ENCODE measurements around the gene MYADM.

The MYADM gene

DNA sequence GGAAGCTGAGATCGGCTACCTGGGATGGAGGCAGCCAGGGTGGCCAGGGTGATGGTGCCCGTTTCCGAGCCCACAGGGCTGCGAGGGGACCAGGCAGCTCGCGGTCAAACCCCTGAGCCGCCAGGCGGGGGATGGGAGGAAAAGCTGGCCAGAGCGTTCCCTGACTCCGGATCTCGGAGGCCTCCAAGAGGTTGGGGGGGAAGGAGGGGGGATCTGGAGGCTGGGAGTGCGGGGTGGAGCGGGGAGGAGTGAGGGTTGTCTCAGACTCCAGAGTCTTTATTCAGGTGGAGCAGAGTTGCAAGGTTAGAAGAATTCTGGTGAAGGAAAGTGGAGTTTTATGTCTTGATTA is 42.5 kb downstream of the MYADM start:
- DNase-seq (ENCODE audit: low read depth in 1 of 2, low spot score in 1 of 2), result no peak

DNA sequence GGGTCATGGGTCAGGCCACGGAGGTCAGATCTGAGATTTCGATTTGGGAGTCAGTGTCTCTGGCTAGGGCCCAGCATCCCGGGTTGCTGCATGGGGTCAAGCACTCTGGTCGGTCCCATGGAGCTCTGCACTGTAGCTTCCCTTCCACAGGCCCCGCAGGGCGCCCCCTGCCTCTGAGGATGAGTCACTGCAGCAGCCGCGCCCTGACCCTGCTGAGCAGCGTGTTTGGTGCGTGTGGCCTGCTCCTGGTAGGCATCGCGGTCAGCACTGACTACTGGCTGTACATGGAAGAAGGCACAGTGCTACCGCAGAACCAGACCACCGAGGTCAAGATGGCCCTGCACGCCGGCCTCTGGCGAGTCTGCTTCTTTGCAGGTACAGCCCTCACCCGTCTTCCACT is 45.0 kb downstream of the MYADM start:
- no peak for DNase-seq (ENCODE audit: low read depth in 1 of 2, low spot score in 1 of 2)

DNA sequence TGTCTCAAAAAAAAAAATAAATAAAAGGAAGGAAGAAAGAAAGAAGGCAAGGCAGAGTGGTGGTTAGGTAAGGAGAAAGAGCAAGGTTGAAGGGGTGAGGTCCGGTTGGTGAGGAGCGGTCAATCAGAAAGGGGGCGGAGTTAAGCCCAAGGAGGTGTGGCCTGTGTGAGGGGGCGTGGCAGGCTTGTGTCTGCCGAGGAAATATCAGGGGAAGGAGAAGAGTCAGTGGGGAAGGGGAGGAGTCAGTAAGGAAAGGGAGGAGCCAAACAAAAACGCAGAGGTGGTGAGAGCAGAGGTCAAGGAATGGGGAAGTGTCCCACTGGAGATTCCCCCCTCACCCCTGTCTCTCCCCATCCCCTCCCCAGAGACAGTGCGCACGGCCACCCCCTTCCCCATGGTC is 47.3 kb downstream of the MYADM start:
- no peak for DNase-seq (ENCODE audit: low read depth in 1 of 2, low spot score in 1 of 2)

- no peak for DNase-seq (ENCODE audit: low read depth in 1 of 2, low spot score in 1 of 2)
These were observed 48.3 kb downstream of the MYADM start for GRCh38 chr19:53916004-53916403.

GRCh38 chr19:53917356-53917755 is 49.7 kb downstream of the MYADM start:
- no peak for DNase-seq (ENCODE audit: low read depth in 1 of 2, low spot score in 1 of 2)
